GM12878 (cell line): Measurements from ENCODE around the gene CTIF. TPM values are rescaled to one million over a fixed set of nuclear protein-coding genes. Genes with fewer than 3 reads are reported as not detected.

ENCODE experiments used
- ATF7 ChIP-seq: fragments of 450-650 bp; IDR thresholded peaks from 2 replicates; pipeline ENCODE4 v1.6.1; 2016; ENCODE audit warnings: low read depth, mild to moderate bottlenecking
- BCL11A ChIP-seq: IDR thresholded peaks from 2 replicates; pipeline ENCODE4 v1.6.1; 2011; ENCODE audit warnings: low read depth, low read length
- CHD2 ChIP-seq: IDR thresholded peaks from 2 replicates; pipeline ENCODE4 v1.6.1; 2011; ENCODE audit warnings: low read depth, low read length, improper control_type of control experiment, borderline replicate concordance
- CHD4 ChIP-seq: fragments of 200-600 bp; sonication (generic); IDR thresholded peaks from 2 replicates; pipeline ENCODE4 v1.6.1; 2016; ENCODE audit warnings: mild to moderate bottlenecking
- CREM ChIP-seq: IDR thresholded peaks from 2 replicates; pipeline ENCODE4 v1.6.1; 2014; ENCODE audit warnings: antibody characterized with exemption, low read depth
- EP300 ChIP-seq, 2 experiments: fragments of 150-350 bp in 1 of 2; IDR thresholded peaks; 2 replicates each; pipeline ENCODE4 v1.6.1; 2011 to 2012; ENCODE audit warnings: low read depth in 2 of 2, low read length in 2 of 2, borderline replicate concordance in 1 of 2, improper control_type of control experiment in 1 of 2, inconsistent platforms in 1 of 2; ENCODE audit not compliant: control insufficient read depth in 1 of 2
- ESRRA ChIP-seq: IDR thresholded peaks from 2 replicates; pipeline ENCODE4 v1.6.1; 2012; ENCODE audit warnings: mild to moderate bottlenecking, low read length, improper control_type of control experiment
- FOXM1 ChIP-seq: IDR thresholded peaks from 2 replicates; pipeline ENCODE4 v1.6.1; 2012; ENCODE audit warnings: low read depth, mild to moderate bottlenecking, inconsistent platforms, low read length, moderate library complexity
- MTA3 ChIP-seq: IDR thresholded peaks from 2 replicates; pipeline ENCODE4 v1.6.1; 2012; ENCODE audit warnings: low read length, inconsistent platforms, borderline replicate concordance
- NBN ChIP-seq: fragments of 450-650 bp; IDR thresholded peaks from 2 replicates; pipeline ENCODE4 v1.6.1; 2016
- NR2F1 ChIP-seq: fragments of 450-650 bp; conservative IDR thresholded peaks from 2 replicates; pipeline ENCODE4 v1.6.1; 2017; ENCODE audit warnings: mild to moderate bottlenecking
- PML ChIP-seq: IDR thresholded peaks from 2 replicates; pipeline ENCODE4 v1.6.1; 2012; ENCODE audit warnings: low read length, inconsistent platforms
- POLR2AphosphoS5 ChIP-seq: IDR thresholded peaks from 2 replicates; pipeline ENCODE4 v1.6.1; 2011; ENCODE audit warnings: mild to moderate bottlenecking, low read length, inconsistent platforms
- RAD21 ChIP-seq: IDR thresholded peaks from 2 replicates; pipeline ENCODE4 v1.6.1; 2011; ENCODE audit warnings: mild to moderate bottlenecking, low read depth, low read length, moderate library complexity; ENCODE audit not compliant: insufficient read depth
- RAD51 ChIP-seq: fragments of 450-650 bp; IDR thresholded peaks from 2 replicates; pipeline ENCODE4 v1.6.1; 2016; ENCODE audit warnings: moderate library complexity, mild to moderate bottlenecking, inconsistent platforms
- SMAD1 ChIP-seq: fragments of 450-650 bp; IDR thresholded peaks from 2 replicates; pipeline ENCODE4 v1.6.1; 2018; ENCODE audit warnings: mild to moderate bottlenecking, low read depth; ENCODE audit not compliant: partially characterized antibody
- SMARCA5 ChIP-seq: fragments of 450-650 bp; IDR thresholded peaks from 2 replicates; pipeline ENCODE4 v1.6.1; 2017; ENCODE audit warnings: mild to moderate bottlenecking
- SPI1 ChIP-seq: IDR thresholded peaks from 2 replicates; pipeline ENCODE4 v1.6.1; 2011; ENCODE audit warnings: low read depth, mild to moderate bottlenecking, low read length, moderate library complexity, borderline replicate concordance; ENCODE audit not compliant: insufficient read depth
- SUPT20H ChIP-seq: IDR thresholded peaks from 2 replicates; pipeline ENCODE4 v1.6.1; 2011; ENCODE audit warnings: low read depth, mild to moderate bottlenecking, low read length, moderate library complexity, borderline replicate concordance; ENCODE audit not compliant: control insufficient read depth
- TCF12 ChIP-seq: IDR thresholded peaks from 2 replicates; pipeline ENCODE4 v1.6.1; 2011; ENCODE audit warnings: low read depth, mild to moderate bottlenecking, low read length
- ZNF274 ChIP-seq: IDR thresholded peaks from one replicate; pipeline ENCODE4 v1.8.0; 2011; ENCODE audit not compliant: insufficient read length, insufficient read depth
- ZNF622 ChIP-seq: fragments of 450-650 bp; IDR thresholded peaks from 2 replicates; pipeline ENCODE4 v1.6.1; 2017; ENCODE audit warnings: mild to moderate bottlenecking, inconsistent platforms
- polyA plus RNA-seq, 11 experiments: library from polyadenylated mRNA; depleted of rRNA in 4 of 11; unstranded in 6 of 11; stranded (reverse) in 5 of 11; fragments of >200 nt; fragmentation: Nextera tagmentation in 4 of 11; fragmentation: Illumina TruSeq in 1 of 11; extraction: Ambion mirVana in 4 of 11; extraction: Trizol in 1 of 11; gene quantifications; 1 replicate in 1 of 11; 2 replicates in 10 of 11; pipeline versions ENCODE4 v1.2.1 to v1.2.3, GENCODE V29; 2011 to 2016; ENCODE audit warnings: inconsistent platforms in 2 of 11, missing spikeins in 2 of 11, low read depth in 1 of 11
- total RNA-seq, 4 experiments: library from RNA; depleted of rRNA in 3 of 4; stranded (reverse); fragments of >200 nt in 3 of 4; fragmentation: Illumina TruSeq in 1 of 4; extraction: Trizol in 1 of 4; gene quantifications; 2 replicates each; pipeline versions ENCODE4 v1.2.1 to v1.2.3, GENCODE V29; 2013 to 2021
- TF ChIP-seq, protein P1 (sequence below): fragments of 450-650 bp; IDR thresholded peaks from 2 replicates; pipeline ENCODE4 v1.6.1; 2017; ENCODE audit warnings: borderline replicate concordance
- TF ChIP-seq, protein P2 (sequence below): IDR thresholded peaks from 2 replicates; pipeline ENCODE4 v1.6.1; 2012; ENCODE audit warnings: low read length, inconsistent platforms
- TF ChIP-seq, protein P3 (sequence below): IDR thresholded peaks from 2 replicates; pipeline ENCODE4 v1.6.1; 2011; ENCODE audit warnings: low read depth, low read length, improper control_type of control experiment, borderline replicate concordance
- TF ChIP-seq, protein P4 (sequence below): IDR thresholded peaks from 2 replicates; pipeline ENCODE4 v1.6.1; 2011; ENCODE audit warnings: borderline replicate concordance, low read depth, mild to moderate bottlenecking, moderate library complexity, low read length; ENCODE audit not compliant: insufficient read depth, poor library complexity, severe bottlenecking

CTIF gene
- total and polyA plus RNA-seq, 10 of the 15 experiments (the other 5 are each of a cell fraction or from before 2014, with no cell fraction given): 0.06 to 11.6 (median 2.5) TPM

DNA sequence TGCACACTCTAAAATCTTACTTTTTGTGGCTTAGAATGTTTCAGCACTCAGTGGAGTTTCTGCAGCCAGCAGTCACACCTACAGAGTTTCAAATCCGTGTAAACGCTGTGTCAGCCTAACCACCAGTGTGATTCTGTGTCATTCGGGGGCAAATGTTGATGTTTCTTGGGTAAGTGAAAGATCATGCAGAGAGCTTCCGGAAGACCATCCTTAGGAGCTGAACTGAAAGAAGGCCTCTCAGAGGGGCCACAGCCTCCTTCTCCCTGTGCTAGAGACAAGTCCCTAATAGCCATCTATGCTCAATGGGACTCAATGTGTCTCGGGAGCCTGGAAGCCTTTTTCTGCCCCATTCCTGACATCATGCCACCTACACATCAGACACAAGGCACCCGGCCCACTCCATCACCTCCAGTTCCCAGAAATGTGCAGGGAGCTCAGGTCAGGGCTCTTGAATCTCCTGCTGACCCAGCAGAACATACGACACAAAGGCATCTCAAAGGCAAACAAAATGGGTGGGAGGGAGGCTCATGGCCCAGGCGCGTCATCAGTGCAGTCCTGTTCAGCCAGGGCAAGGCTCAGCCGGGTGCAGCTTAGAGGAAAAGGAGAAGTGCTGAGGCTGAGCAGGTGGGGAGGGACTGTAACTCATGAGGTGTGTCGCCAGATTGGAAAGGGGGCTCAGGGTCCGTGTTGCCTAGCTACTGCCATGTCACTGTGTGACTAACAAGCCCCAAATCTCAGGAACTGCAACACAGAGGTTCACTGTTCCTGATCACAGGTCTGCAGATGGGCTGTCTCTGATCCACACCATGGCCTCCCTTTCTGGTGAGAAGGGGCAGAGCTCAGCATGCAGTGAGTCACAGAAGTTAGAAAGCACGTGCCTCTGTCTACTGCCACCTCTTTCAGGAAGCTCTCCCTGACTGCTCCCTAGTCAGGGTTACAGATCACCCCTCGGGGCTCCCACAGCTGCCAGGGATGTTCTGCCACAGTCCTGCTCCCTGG, 329.9 kb downstream of the CTIF start (continued):
- TF ChIP-seq ESRRA (no peak), BCL11A (peak; percentile 82), CREM (peak; percentile 74; the same call in 1 of the 2 replicates), ATF7 (peak; percentile 84), POLR2AphosphoS5 (no peak; the same call in 1 of the 2 replicates), RAD21 (peak; percentile 28; the same call in 1 of the 2 replicates), CHD4 (no peak), MTA3 (peak; percentile 77; the same call in 1 of the 2 replicates), NBN (peak; percentile 76), SMARCA5 (peak; percentile 99), NR2F1 (peak; percentile 89), SMAD1 (no peak), CHD2 (peak; percentile 37; the same call in 1 of the 2 replicates), SPI1 (peak; percentile 98), ZNF622 (no peak), PML (no peak), SUPT20H (no peak), ZNF274 (no peak), FOXM1 (no peak; the same call in none of the 2 replicates), TCF12 (peak; percentile 79; the same call in 1 of the 2 replicates), RAD51 (peak; percentile 68), EP300 (IDR thresholded peaks at IDR 0.05; ENCODE audit: borderline replicate concordance in 1 of 2, control insufficient read depth in 1 of 2, low read depth in 2 of 2, low read length in 2 of 2) (peak; percentile 84 to 93)
- TF ChIP-seq, protein P1, sequence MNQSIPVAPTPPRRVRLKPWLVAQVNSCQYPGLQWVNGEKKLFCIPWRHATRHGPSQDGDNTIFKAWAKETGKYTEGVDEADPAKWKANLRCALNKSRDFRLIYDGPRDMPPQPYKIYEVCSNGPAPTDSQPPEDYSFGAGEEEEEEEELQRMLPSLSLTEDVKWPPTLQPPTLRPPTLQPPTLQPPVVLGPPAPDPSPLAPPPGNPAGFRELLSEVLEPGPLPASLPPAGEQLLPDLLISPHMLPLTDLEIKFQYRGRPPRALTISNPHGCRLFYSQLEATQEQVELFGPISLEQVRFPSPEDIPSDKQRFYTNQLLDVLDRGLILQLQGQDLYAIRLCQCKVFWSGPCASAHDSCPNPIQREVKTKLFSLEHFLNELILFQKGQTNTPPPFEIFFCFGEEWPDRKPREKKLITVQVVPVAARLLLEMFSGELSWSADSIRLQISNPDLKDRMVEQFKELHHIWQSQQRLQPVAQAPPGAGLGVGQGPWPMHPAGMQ: no peak
- TF ChIP-seq, protein P2, sequence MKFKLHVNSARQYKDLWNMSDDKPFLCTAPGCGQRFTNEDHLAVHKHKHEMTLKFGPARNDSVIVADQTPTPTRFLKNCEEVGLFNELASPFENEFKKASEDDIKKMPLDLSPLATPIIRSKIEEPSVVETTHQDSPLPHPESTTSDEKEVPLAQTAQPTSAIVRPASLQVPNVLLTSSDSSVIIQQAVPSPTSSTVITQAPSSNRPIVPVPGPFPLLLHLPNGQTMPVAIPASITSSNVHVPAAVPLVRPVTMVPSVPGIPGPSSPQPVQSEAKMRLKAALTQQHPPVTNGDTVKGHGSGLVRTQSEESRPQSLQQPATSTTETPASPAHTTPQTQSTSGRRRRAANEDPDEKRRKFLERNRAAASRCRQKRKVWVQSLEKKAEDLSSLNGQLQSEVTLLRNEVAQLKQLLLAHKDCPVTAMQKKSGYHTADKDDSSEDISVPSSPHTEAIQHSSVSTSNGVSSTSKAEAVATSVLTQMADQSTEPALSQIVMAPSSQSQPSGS: peak; percentile 83; the same call in 1 of the 2 replicates
- TF ChIP-seq, protein P3, sequence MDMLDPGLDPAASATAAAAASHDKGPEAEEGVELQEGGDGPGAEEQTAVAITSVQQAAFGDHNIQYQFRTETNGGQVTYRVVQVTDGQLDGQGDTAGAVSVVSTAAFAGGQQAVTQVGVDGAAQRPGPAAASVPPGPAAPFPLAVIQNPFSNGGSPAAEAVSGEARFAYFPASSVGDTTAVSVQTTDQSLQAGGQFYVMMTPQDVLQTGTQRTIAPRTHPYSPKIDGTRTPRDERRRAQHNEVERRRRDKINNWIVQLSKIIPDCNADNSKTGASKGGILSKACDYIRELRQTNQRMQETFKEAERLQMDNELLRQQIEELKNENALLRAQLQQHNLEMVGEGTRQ: no peak
- TF ChIP-seq, protein P4, sequence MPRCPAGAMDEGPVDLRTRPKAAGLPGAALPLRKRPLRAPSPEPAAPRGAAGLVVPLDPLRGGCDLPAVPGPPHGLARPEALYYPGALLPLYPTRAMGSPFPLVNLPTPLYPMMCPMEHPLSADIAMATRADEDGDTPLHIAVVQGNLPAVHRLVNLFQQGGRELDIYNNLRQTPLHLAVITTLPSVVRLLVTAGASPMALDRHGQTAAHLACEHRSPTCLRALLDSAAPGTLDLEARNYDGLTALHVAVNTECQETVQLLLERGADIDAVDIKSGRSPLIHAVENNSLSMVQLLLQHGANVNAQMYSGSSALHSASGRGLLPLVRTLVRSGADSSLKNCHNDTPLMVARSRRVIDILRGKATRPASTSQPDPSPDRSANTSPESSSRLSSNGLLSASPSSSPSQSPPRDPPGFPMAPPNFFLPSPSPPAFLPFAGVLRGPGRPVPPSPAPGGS: peak; percentile 63
